Measurements from ENCODE around the gene TLE5.

DNA sequence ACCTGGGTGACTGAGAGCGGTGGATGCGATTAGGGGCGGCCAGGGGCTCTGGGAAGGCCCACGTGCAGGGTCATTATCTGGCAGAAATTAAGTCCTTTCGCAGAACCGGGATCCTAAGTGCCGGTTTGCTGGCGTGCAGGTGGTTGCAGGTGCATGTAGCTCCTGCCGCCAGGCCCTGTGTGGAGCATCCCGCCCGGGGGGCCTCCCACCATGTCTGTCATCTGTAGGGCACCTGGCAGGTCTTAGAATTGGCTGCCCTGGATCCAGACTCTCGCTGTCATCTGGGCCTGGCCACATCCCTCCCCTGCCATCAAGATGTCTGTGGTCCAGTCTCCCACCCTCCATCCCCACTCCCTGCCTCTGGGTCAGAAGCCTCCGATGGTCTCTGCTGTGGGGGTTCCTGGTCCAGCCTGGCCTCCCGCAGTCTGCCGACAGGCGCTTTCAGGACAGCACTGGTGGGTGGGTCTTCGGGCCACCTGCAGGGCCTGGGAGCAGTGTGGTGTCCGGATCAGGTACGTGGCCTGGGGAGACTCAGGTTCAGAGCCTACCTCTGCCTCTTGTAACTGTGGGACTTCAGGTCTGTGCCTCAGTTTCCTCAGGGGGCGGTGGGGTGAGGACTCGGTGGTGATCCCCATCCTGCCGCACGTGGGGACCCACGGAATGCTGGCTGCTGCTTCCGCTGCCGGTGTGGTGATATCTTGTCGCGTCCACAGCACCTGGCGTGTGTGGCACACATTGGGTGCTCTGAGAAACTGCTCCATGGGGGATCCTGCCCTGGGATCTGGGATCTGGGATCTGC, 37.3 kb upstream of the TLE5 start:
- TF ChIP-seq HOXB5 (CRISPR knock-in tag; IDR thresholded peaks at IDR 0.05) (no peak), CTCF (IDR thresholded peaks at IDR 0.05) (no peak), POLR2A (IDR thresholded peaks at IDR 0.05; ENCODE audit: low read length) (no peak), CHD2 (IDR thresholded peaks at IDR 0.05; ENCODE audit: low read length, partially characterized antibody) (no peak), HES2 (IDR thresholded peaks at IDR 0.05) (no peak), JUN (IDR thresholded peaks at IDR 0.05) (no peak), MAX (IDR thresholded peaks at IDR 0.05) (no peak), EP300 (IDR thresholded peaks at IDR 0.05) (no peak), CBX2 (IDR thresholded peaks at IDR 0.05; ENCODE audit: borderline replicate concordance, low read depth) (no peak), PHF8 (IDR thresholded peaks at IDR 0.05; ENCODE audit: borderline replicate concordance, low read depth) (no peak), SREBF2 (IDR thresholded peaks at IDR 0.05) (no peak), CEBPB (IDR thresholded peaks at IDR 0.05) (no peak)
